ENCODE results near the gene SYT6. TPM values are rescaled to one million over a fixed set of nuclear protein-coding genes. Genes with fewer than 3 reads are reported as not detected.
"Not testable (repeated sequence)": the region's sequence is repeated elsewhere in the genome, so short reads cannot be mapped to it uniquely, and the experiment has no call there.

SYT6 gene
- total and polyA plus RNA-seq, 2 donors (not counting 1 experiment from before 2014, with no cell fraction given) = not detected

DNA sequence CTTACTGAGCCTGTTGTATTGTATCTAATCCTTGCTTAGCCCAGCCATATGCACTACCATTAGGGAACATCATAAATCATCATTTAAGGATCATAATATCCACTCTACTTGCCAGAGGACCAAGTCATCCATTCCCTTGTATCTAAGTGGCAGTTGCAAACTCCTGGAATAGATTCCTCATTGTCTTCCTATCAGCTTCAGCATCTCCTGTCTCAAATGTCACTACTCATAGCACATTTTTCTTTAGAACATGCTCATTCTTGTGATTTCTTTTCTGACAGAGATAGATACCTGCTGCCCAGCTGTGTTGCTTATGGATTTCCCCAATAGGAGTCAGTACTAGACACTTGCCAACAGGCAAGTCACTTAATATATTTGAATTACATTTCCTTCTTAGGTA is 90.1 kb downstream of the SYT6 start:
- no peaks in the 10 kb centered on the region for H3K27me3 ChIP-seq (ENCODE audit: control insufficient read depth, insufficient read depth, low read length)

DNA sequence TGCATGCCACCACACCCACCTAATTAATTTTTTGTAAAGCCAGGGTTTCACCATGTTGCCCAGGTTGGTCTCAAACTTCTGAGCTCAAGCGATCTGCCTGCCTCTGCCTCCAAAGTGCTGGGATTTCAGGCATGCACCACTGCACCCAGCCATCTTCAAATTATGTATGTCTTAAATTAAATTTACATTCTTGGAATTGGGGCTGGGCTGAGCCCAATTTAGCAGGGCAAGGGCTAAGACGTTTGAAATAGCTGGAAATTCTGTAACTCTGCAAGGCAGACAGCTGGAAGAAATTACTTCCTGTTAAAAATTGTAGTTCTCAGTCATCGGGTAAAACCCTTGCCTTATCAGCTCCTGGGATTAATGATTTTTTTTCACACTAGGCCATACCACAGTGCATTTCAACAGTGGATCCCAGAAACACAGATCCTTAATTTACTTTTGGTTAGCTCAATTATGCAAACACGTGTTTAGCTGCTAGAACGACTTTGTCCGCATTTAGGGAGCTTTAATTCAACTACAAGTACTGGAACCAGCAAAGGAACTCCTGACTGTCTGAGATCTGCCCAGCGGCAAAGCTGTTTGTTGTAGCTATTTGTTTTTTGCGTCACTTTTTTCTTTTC is 91.1 kb downstream of the SYT6 start:
- Histone ChIP-seq H2AFZ (ENCODE audit: low read length) (no peak overlapping the region), H3K4me3 (replicated peaks in 1 of 4; ENCODE audit: control extremely low read depth in 1 of 4, insufficient read depth in 1 of 4, low read depth in 3 of 4, low read length in 4 of 4) (no peak overlapping the region), H3K9me3 (ENCODE audit: control insufficient read depth, insufficient read depth, low read depth, low read length) (no peaks in the 10 kb centered on the region), H3K27me3 (ENCODE audit: control insufficient read depth, insufficient read depth, low read length) (no peaks in the 10 kb centered on the region), H3K27ac (ENCODE audit: insufficient read depth, low read length) (no peak overlapping the region), H4K20me1 (ENCODE audit: control insufficient read depth, extremely low read depth, insufficient read depth, low read length) (no peaks in the 10 kb centered on the region), H3K36me3 (ENCODE audit: control insufficient read depth, insufficient read depth, low read length) (no peaks in the 10 kb centered on the region), H3K79me2 (ENCODE audit: control insufficient read depth, insufficient read depth, low read length) (no peaks in the 10 kb centered on the region), H3K4me1 (ENCODE audit: control insufficient read depth, extremely low read depth, insufficient read depth, low read length) (no peaks in the 10 kb centered on the region), H3K9ac (ENCODE audit: insufficient read depth, low read length) (no peak overlapping the region), H3K4me2 (ENCODE audit: extremely low read depth, insufficient read depth, low read length) (no peak overlapping the region)
- TF ChIP-seq EZH2 (IDR thresholded peaks at IDR 0.05; ENCODE audit: low read length, missing control alignments) = no peak
- TF ChIP-seq, protein P1, sequence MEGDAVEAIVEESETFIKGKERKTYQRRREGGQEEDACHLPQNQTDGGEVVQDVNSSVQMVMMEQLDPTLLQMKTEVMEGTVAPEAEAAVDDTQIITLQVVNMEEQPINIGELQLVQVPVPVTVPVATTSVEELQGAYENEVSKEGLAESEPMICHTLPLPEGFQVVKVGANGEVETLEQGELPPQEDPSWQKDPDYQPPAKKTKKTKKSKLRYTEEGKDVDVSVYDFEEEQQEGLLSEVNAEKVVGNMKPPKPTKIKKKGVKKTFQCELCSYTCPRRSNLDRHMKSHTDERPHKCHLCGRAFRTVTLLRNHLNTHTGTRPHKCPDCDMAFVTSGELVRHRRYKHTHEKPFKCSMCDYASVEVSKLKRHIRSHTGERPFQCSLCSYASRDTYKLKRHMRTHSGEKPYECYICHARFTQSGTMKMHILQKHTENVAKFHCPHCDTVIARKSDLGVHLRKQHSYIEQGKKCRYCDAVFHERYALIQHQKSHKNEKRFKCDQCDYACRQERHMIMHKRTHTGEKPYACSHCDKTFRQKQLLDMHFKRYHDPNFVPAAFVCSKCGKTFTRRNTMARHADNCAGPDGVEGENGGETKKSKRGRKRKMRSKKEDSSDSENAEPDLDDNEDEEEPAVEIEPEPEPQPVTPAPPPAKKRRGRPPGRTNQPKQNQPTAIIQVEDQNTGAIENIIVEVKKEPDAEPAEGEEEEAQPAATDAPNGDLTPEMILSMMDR (conservative IDR thresholded peaks at IDR 0.05 in 1 of 2, IDR thresholded peaks at IDR 0.05 in 1 of 2; ENCODE audit: low read depth in 1 of 2, low read length in 2 of 2) = no peak
- no peak for DNase-seq (ENCODE audit: low read depth in 2 of 2)

More for the DNA sequence above, 90.1 kb downstream of the SYT6 start:
- Histone ChIP-seq H2AFZ (ENCODE audit: low read length) (no peak overlapping the region), H3K36me3 (ENCODE audit: control insufficient read depth, insufficient read depth, low read length) (no peaks in the 10 kb centered on the region), H4K20me1 (ENCODE audit: control insufficient read depth, extremely low read depth, insufficient read depth, low read length) (no peaks in the 10 kb centered on the region), H3K9me3 (ENCODE audit: control insufficient read depth, insufficient read depth, low read depth, low read length) (no peaks in the 10 kb centered on the region), H3K4me1 (ENCODE audit: control insufficient read depth, extremely low read depth, insufficient read depth, low read length) (no peaks in the 10 kb centered on the region), H3K27ac (ENCODE audit: insufficient read depth, low read length) (no peak overlapping the region), H3K4me3 (replicated peaks in 1 of 4; ENCODE audit: control extremely low read depth in 1 of 4, insufficient read depth in 1 of 4, low read depth in 3 of 4, low read length in 4 of 4) (no peak overlapping the region), H3K9ac (ENCODE audit: insufficient read depth, low read length) (no peak overlapping the region), H3K4me2 (ENCODE audit: extremely low read depth, insufficient read depth, low read length) (no peak overlapping the region), H3K79me2 (ENCODE audit: control insufficient read depth, insufficient read depth, low read length) (no peaks in the 10 kb centered on the region)
- TF ChIP-seq, protein P1 (conservative IDR thresholded peaks at IDR 0.05 in 1 of 2, IDR thresholded peaks at IDR 0.05 in 1 of 2; ENCODE audit: low read depth in 1 of 2, low read length in 2 of 2) = no peak
- TF ChIP-seq EZH2 (IDR thresholded peaks at IDR 0.05; ENCODE audit: low read length, missing control alignments) = no peak
- DNase-seq (ENCODE audit: low read depth in 2 of 2) = no peak

DNA sequence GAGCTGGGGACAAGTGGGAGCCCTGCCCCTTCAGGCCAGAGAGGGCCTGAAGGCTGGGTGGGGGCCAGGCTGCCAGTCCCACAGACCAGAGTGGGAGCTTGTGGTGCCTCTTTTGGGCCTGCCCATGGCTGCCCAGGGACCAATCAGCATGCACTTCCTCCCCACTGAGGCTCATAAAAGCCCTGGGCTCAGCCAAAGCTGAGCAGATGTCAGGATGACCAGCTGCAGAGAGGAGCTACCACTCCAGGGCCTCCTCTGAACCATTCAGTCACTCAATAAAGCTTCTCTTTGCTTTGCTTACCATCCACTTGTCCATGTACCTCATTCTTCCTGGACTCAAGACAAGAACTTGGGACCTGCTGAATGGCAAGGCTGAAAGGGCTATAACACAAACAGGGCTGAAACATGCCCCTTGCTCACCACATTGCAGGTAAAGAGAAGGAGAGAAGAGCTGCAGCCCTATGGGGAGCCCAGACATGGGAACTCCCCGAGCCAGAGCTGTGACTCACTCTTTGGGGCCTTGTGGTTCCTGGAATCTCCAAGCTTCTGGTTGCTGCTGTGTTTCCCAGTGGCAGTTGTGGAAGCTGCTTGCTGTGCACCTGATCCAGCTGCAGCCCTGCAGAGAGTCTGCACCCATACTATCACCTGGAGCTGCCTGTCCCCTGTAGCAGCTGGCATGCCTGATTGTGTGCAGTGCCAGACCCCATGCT is 92.4 kb downstream of the SYT6 start:
- H3K4me2 ChIP-seq (ENCODE audit: extremely low read depth, insufficient read depth, low read length) = no peak overlapping the region
- H3K36me3 ChIP-seq (ENCODE audit: control insufficient read depth, insufficient read depth, low read length) = no peaks in the 10 kb centered on the region
- H3K27me3 ChIP-seq (ENCODE audit: control insufficient read depth, insufficient read depth, low read length) = no peaks in the 10 kb centered on the region
- no peaks in the 10 kb centered on the region for H4K20me1 ChIP-seq (ENCODE audit: control insufficient read depth, extremely low read depth, insufficient read depth, low read length)
- no peak overlapping the region for H3K4me3 ChIP-seq (replicated peaks in 1 of 4; ENCODE audit: control extremely low read depth in 1 of 4, insufficient read depth in 1 of 4, low read depth in 3 of 4, low read length in 4 of 4)
- no peaks in the 10 kb centered on the region for H3K79me2 ChIP-seq (ENCODE audit: control insufficient read depth, insufficient read depth, low read length)
- no peaks in the 10 kb centered on the region for H3K9me3 ChIP-seq (ENCODE audit: control insufficient read depth, insufficient read depth, low read depth, low read length)
- H2AFZ ChIP-seq (ENCODE audit: low read length) = no peak overlapping the region
- TF ChIP-seq, protein P1 (conservative IDR thresholded peaks at IDR 0.05 in 1 of 2, IDR thresholded peaks at IDR 0.05 in 1 of 2; ENCODE audit: low read depth in 1 of 2, low read length in 2 of 2) = no peak
- TF ChIP-seq EZH2 (IDR thresholded peaks at IDR 0.05; ENCODE audit: low read length, missing control alignments) = no peak
- H3K4me1 ChIP-seq (ENCODE audit: control insufficient read depth, extremely low read depth, insufficient read depth, low read length) = no peaks in the 10 kb centered on the region
- DNase-seq (ENCODE audit: low read depth in 2 of 2) = peak in 1 of 2 donors; percentile 27
- H3K9ac ChIP-seq (ENCODE audit: insufficient read depth, low read length) = no peak overlapping the region
- H3K27ac ChIP-seq (ENCODE audit: insufficient read depth, low read length) = no peak overlapping the region

DNA sequence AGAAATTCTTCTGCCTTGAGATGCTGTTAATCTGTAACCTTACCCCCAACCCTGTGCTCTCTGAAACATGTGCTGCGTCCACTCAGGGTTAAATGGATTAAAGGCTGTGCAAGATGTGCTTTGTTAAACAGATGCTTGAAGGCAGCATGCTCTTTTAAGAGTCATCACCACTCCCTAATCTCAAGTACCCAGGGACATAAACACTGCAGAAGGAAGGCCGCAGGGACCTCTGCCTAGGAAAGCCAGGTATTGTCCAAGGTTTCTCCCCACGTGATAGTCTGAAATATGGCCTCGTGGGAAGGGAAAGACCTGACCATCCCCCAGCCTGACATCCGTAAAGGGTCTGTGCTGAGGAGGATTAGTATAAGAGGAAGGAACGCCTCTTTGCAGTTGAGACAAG is 95.4 kb downstream of the SYT6 start:
- H3K79me2 ChIP-seq (ENCODE audit: control insufficient read depth, insufficient read depth, low read length); H3K4me2 ChIP-seq (ENCODE audit: extremely low read depth, insufficient read depth, low read length); H3K27me3 ChIP-seq (ENCODE audit: control insufficient read depth, insufficient read depth, low read length); H4K20me1 ChIP-seq (ENCODE audit: control insufficient read depth, extremely low read depth, insufficient read depth, low read length); H2AFZ ChIP-seq (ENCODE audit: low read length); H3K4me3 ChIP-seq (replicated peaks in 1 of 4; ENCODE audit: control extremely low read depth in 1 of 4, insufficient read depth in 1 of 4, low read depth in 3 of 4, low read length in 4 of 4); H3K9ac ChIP-seq (ENCODE audit: insufficient read depth, low read length); H3K9me3 ChIP-seq (ENCODE audit: control insufficient read depth, insufficient read depth, low read depth, low read length); H3K36me3 ChIP-seq (ENCODE audit: control insufficient read depth, insufficient read depth, low read length); H3K4me1 ChIP-seq (ENCODE audit: control insufficient read depth, extremely low read depth, insufficient read depth, low read length); H3K27ac ChIP-seq (ENCODE audit: insufficient read depth, low read length); DNase-seq (ENCODE audit: low read depth in 2 of 2): not testable (repeated sequence)
